GM12878 (cell line): ENCODE measurements around the gene KERA.

Experiments
- EP300 ChIP-seq, 2 experiments: fragments of 150-350 bp in 1 of 2; IDR thresholded peaks; 2 replicates each; pipeline ENCODE4 v1.6.1; 2011 to 2012; ENCODE audit warnings: low read depth in 2 of 2, low read length in 2 of 2, borderline replicate concordance in 1 of 2, improper control_type of control experiment in 1 of 2, inconsistent platforms in 1 of 2; ENCODE audit not compliant: control insufficient read depth in 1 of 2
- KAT2A ChIP-seq: conservative IDR thresholded peaks from 2 replicates; pipeline ENCODE4 v1.6.1; 2011; ENCODE audit warnings: low read depth, low read length; ENCODE audit not compliant: control insufficient read depth
- NBN ChIP-seq: fragments of 450-650 bp; IDR thresholded peaks from 2 replicates; pipeline ENCODE4 v1.6.1; 2016
- REST ChIP-seq: IDR thresholded peaks from 2 replicates; pipeline ENCODE4 v1.6.1; 2012; ENCODE audit warnings: mild to moderate bottlenecking, low read depth, low read length
- SMC3 ChIP-seq: IDR thresholded peaks from 2 replicates; pipeline ENCODE4 v1.6.1; 2011; ENCODE audit warnings: low read length, improper control_type of control experiment, borderline replicate concordance
- TF ChIP-seq, protein P1 (sequence below): IDR thresholded peaks from 2 replicates; pipeline ENCODE4 v1.6.1; 2012; ENCODE audit warnings: low read length, inconsistent platforms
- TF ChIP-seq, protein P2 (sequence below): IDR thresholded peaks from 2 replicates; pipeline ENCODE4 v1.6.1; 2011; ENCODE audit warnings: low read depth, low read length, improper control_type of control experiment, borderline replicate concordance

- TF ChIP-seq, protein P1, sequence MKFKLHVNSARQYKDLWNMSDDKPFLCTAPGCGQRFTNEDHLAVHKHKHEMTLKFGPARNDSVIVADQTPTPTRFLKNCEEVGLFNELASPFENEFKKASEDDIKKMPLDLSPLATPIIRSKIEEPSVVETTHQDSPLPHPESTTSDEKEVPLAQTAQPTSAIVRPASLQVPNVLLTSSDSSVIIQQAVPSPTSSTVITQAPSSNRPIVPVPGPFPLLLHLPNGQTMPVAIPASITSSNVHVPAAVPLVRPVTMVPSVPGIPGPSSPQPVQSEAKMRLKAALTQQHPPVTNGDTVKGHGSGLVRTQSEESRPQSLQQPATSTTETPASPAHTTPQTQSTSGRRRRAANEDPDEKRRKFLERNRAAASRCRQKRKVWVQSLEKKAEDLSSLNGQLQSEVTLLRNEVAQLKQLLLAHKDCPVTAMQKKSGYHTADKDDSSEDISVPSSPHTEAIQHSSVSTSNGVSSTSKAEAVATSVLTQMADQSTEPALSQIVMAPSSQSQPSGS: no peak
- no peak for TF ChIP-seq REST
- TF ChIP-seq EP300 (IDR thresholded peaks at IDR 0.05; ENCODE audit: borderline replicate concordance in 1 of 2, control insufficient read depth in 1 of 2, low read depth in 2 of 2, low read length in 2 of 2): no peak
- no peak for TF ChIP-seq SMC3
- TF ChIP-seq KAT2A: no peak
- no peak for TF ChIP-seq NBN
- TF ChIP-seq, protein P2, sequence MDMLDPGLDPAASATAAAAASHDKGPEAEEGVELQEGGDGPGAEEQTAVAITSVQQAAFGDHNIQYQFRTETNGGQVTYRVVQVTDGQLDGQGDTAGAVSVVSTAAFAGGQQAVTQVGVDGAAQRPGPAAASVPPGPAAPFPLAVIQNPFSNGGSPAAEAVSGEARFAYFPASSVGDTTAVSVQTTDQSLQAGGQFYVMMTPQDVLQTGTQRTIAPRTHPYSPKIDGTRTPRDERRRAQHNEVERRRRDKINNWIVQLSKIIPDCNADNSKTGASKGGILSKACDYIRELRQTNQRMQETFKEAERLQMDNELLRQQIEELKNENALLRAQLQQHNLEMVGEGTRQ: no peak
Observed at GRCh38 chr12:91044586-91044985, 13.2 kb downstream of the KERA start.
